H9 (cell line): ENCODE results near the gene STK32C. TPM values are rescaled to one million over a fixed set of nuclear protein-coding genes. Genes with fewer than 3 reads are reported as not detected.

Source experiments
- DNase-seq: peaks from one replicate; pipeline ENCODE4 v3.0.0-alpha.2; 2017
- H2AFZ ChIP-seq: one replicate; pipeline ENCODE4 v1.6.1; 2013; ENCODE audit warnings: mild to moderate bottlenecking, low read length, control low read depth, moderate library complexity
- H2AK5ac ChIP-seq: 2 replicates; pipeline ENCODE4 v1.6.1; 2013; ENCODE audit warnings: low read length, control low read depth, mixed read lengths; ENCODE audit not compliant: insufficient read length
- H2BK120ac ChIP-seq: one replicate; pipeline ENCODE4 v1.6.1; 2013; ENCODE audit warnings: low read depth, mild to moderate bottlenecking, low read length, control low read depth, inconsistent platforms; ENCODE audit not compliant: poor library complexity, severe bottlenecking
- H2BK12ac ChIP-seq: 2 replicates; pipeline ENCODE4 v1.6.1; 2013; ENCODE audit warnings: low read length, control low read depth, mixed read lengths, low read depth; ENCODE audit not compliant: insufficient read length
- H2BK15ac ChIP-seq: 2 replicates; pipeline ENCODE4 v1.6.1; 2013; ENCODE audit warnings: low read depth, low read length, control low read depth
- H2BK20ac ChIP-seq: one replicate; pipeline ENCODE4 v1.6.1; 2013; ENCODE audit warnings: low read depth, mild to moderate bottlenecking, low read length, control low read depth, inconsistent platforms; ENCODE audit not compliant: poor library complexity, severe bottlenecking
- H2BK5ac ChIP-seq: 2 replicates; pipeline ENCODE4 v1.6.1; 2013; ENCODE audit warnings: low read length, control low read depth, mixed read lengths; ENCODE audit not compliant: insufficient read length
- H3K14ac ChIP-seq: 2 replicates; pipeline ENCODE4 v1.6.1; 2013; ENCODE audit warnings: low read length, control low read depth; ENCODE audit not compliant: insufficient read depth
- H3K18ac ChIP-seq: 2 replicates; pipeline ENCODE4 v1.6.1; 2013; ENCODE audit warnings: low read depth, mild to moderate bottlenecking, mixed read lengths, low read length, control low read depth; ENCODE audit not compliant: insufficient read length
- H3K23ac ChIP-seq: 2 replicates; pipeline ENCODE4 v1.6.1; 2013; ENCODE audit warnings: low read length, control low read depth, mixed read lengths, low read depth; ENCODE audit not compliant: insufficient read length
- H3K23me2 ChIP-seq: 2 replicates; pipeline ENCODE4 v1.6.1; 2013; ENCODE audit warnings: low read depth, mild to moderate bottlenecking, mixed read lengths, low read length, control low read depth; ENCODE audit not compliant: insufficient read length, poor library complexity, severe bottlenecking
- H3K27ac ChIP-seq: 2 replicates; pipeline ENCODE4 v1.5.1; 2013; ENCODE audit warnings: low read length, control low read depth, mixed read lengths, low read depth; ENCODE audit not compliant: insufficient read length
- H3K27me3 ChIP-seq: 2 replicates; pipeline ENCODE4 v1.6.1; 2013; ENCODE audit warnings: low read length, control low read depth, inconsistent platforms; ENCODE audit not compliant: insufficient read depth
- H3K4ac ChIP-seq: 2 replicates; pipeline ENCODE4 v1.6.1; 2013; ENCODE audit warnings: low read depth, mild to moderate bottlenecking, control low read depth, inconsistent platforms, low read length, moderate library complexity
- H3K4me1 ChIP-seq: 2 replicates; pipeline ENCODE4 v1.6.1; 2013; ENCODE audit warnings: low read length, control low read depth, inconsistent platforms; ENCODE audit not compliant: insufficient read depth
- H3K4me2 ChIP-seq: 2 replicates; pipeline ENCODE4 v1.6.1; 2013; ENCODE audit warnings: low read length, control low read depth, mixed read lengths; ENCODE audit not compliant: insufficient read length, insufficient read depth
- H3K56ac ChIP-seq: 2 replicates; pipeline ENCODE4 v1.6.1; 2013; ENCODE audit warnings: low read depth, mild to moderate bottlenecking, mixed read lengths, low read length, control low read depth; ENCODE audit not compliant: insufficient read length
- H3K79me1 ChIP-seq: 2 replicates; pipeline ENCODE4 v1.6.1; 2013; ENCODE audit warnings: low read depth, mild to moderate bottlenecking, moderate library complexity, low read length, control low read depth, inconsistent platforms; ENCODE audit not compliant: insufficient read depth, poor library complexity, severe bottlenecking
- H3K79me2 ChIP-seq: 2 replicates; pipeline ENCODE4 v1.6.1; 2013; ENCODE audit warnings: low read length, control low read depth, inconsistent platforms; ENCODE audit not compliant: insufficient read depth
- H3K9ac ChIP-seq: 2 replicates; pipeline ENCODE4 v1.6.1; 2013; ENCODE audit warnings: low read length, control low read depth, mixed read lengths; ENCODE audit not compliant: insufficient read length; ENCODE audit errors: extremely low read depth
- H3K9me3 ChIP-seq: one replicate; pipeline ENCODE4 v1.6.1; 2013; ENCODE audit warnings: low read depth, low read length, inconsistent platforms; ENCODE audit not compliant: control insufficient read depth
- H3T11ph ChIP-seq: one replicate; pipeline ENCODE4 v1.6.1; 2013; ENCODE audit warnings: mild to moderate bottlenecking, low read length, control low read depth, inconsistent platforms
- H4K20me1 ChIP-seq: one replicate; pipeline ENCODE4 v1.6.1; 2013; ENCODE audit not compliant: control insufficient read depth, insufficient read length, insufficient read depth
- H4K5ac ChIP-seq: 2 replicates; pipeline ENCODE4 v1.6.1; 2013; ENCODE audit warnings: low read depth, mild to moderate bottlenecking, mixed read lengths, low read length, control low read depth; ENCODE audit not compliant: insufficient read length
- H4K8ac ChIP-seq: replicated peaks from 2 replicates; pipeline ENCODE4 v1.6.1; 2013; ENCODE audit warnings: low read length, control low read depth, mixed read lengths, low read depth; ENCODE audit not compliant: insufficient read length
- H4K91ac ChIP-seq: 2 replicates; pipeline ENCODE4 v1.6.1; 2013; ENCODE audit warnings: low read depth, mild to moderate bottlenecking, moderate library complexity, mixed read lengths, low read length, control low read depth; ENCODE audit not compliant: insufficient read length
- H3K27ac Mint-ChIP-seq, 3 experiments: 2 replicates in 2 of 3; 3 replicates in 1 of 3; pipeline ENCODE4 v1.8.0; 2020 to 2021; ENCODE audit warnings: mixed read lengths in 3 of 3, mild to moderate bottlenecking in 1 of 3, moderate library complexity in 1 of 3
- H3K27me3 Mint-ChIP-seq: 2 replicates; pipeline ENCODE4 v1.8.0; 2021; ENCODE audit warnings: low read depth, mild to moderate bottlenecking, moderate library complexity, mixed read lengths
- H3K36me3 Mint-ChIP-seq, 3 experiments: 2 replicates in 2 of 3; 3 replicates in 1 of 3; pipeline ENCODE4 v1.8.0; 2020 to 2021; ENCODE audit warnings: low read depth in 3 of 3, mixed read lengths in 3 of 3; ENCODE audit not compliant: insufficient read depth in 1 of 3
- H3K4me1 Mint-ChIP-seq, 2 experiments: 2 replicates each; pipeline ENCODE4 v1.8.0; 2020; ENCODE audit warnings: mixed read lengths in 2 of 2
- H3K4me3 Mint-ChIP-seq, 2 experiments: 2 replicates in 1 of 2; 3 replicates in 1 of 2; pipeline ENCODE4 v1.8.0; 2020 to 2021; ENCODE audit warnings: mild to moderate bottlenecking in 2 of 2, mixed read lengths in 2 of 2, moderate library complexity in 1 of 2
- H3K9me3 Mint-ChIP-seq, 2 experiments: 2 replicates in 1 of 2; 3 replicates in 1 of 2; pipeline ENCODE4 v1.8.0; 2020; ENCODE audit warnings: mild to moderate bottlenecking in 2 of 2, mixed read lengths in 2 of 2, moderate library complexity in 1 of 2
- WGBS: extraction: QIAGEN DNeasy Blood & Tissue Kit; methylation state at CpG from one replicate; pipeline ENCODE4 v1.1.7; 2013; ENCODE audit warnings: missing lambda C conversion rate, low lambda C conversion rate, mixed read lengths; ENCODE audit not compliant: insufficient read length; ENCODE audit errors: extremely low coverage; 5-methylcytosine and 5-hydroxymethylcytosine counted together
- total RNA-seq: library from RNA; stranded (reverse); gene quantifications from 2 replicates; pipeline ENCODE4 v1.2.1, GENCODE V29; 2021
- TF ChIP-seq, protein P1 (sequence below): fragments of 200-600 bp; sonication (generic); conservative IDR thresholded peaks from 3 replicates; pipeline ENCODE4 v1.8.0; 2021; ENCODE audit warnings: antibody characterized with exemption, mild to moderate bottlenecking

STK32C gene
- total RNA-seq, 1 experiment from 2014 or later, result 11.3 TPM

GRCh38 chr10:132173185-132173584 lies 134.6 kb downstream of the STK32C start:
- no peak overlapping the region for H3K9ac ChIP-seq
- H3K79me2 ChIP-seq, result no peaks in the 10 kb centered on the region
- H3T11ph ChIP-seq, result no peak overlapping the region
- no peak overlapping the region for H4K8ac ChIP-seq
- TF ChIP-seq, protein P1, sequence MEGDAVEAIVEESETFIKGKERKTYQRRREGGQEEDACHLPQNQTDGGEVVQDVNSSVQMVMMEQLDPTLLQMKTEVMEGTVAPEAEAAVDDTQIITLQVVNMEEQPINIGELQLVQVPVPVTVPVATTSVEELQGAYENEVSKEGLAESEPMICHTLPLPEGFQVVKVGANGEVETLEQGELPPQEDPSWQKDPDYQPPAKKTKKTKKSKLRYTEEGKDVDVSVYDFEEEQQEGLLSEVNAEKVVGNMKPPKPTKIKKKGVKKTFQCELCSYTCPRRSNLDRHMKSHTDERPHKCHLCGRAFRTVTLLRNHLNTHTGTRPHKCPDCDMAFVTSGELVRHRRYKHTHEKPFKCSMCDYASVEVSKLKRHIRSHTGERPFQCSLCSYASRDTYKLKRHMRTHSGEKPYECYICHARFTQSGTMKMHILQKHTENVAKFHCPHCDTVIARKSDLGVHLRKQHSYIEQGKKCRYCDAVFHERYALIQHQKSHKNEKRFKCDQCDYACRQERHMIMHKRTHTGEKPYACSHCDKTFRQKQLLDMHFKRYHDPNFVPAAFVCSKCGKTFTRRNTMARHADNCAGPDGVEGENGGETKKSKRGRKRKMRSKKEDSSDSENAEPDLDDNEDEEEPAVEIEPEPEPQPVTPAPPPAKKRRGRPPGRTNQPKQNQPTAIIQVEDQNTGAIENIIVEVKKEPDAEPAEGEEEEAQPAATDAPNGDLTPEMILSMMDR, result no peak
- DNase-seq, result no peak
- H3K18ac ChIP-seq, result no peak overlapping the region
- H3K9me3 ChIP-seq, result no peaks in the 10 kb centered on the region
- Mint-ChIP-seq H3K9me3 (peaks cover 6 to 18% of the 10 kb centered on the region in 2 experiments), H3K27ac (peak overlapping the region in 1 of 3 experiments; percentile 23; a peak in 1 of 7 replicates), H3K27me3 (peaks cover 64% of the 10 kb centered on the region), H3K4me3 (peak overlapping the region in 1 of 2 experiments; percentile 57; a peak in 1 of 5 replicates), H3K36me3 (peaks cover 5 to 8% (median 5%) of the 10 kb centered on the region in 3 experiments; a peak in 5 of 7 replicates), H3K4me1 (peaks cover 12 to 13% of the 10 kb centered on the region in 2 experiments)
- H2BK120ac ChIP-seq, result no peak overlapping the region
- no peak overlapping the region for H2BK5ac ChIP-seq
- no peaks in the 10 kb centered on the region for H3K79me1 ChIP-seq
- no peak overlapping the region for H2BK12ac ChIP-seq
- no peak overlapping the region for H4K5ac ChIP-seq
- WGBS, result no CpG with 5 or more reads among the region's 5 CpGs
- peaks cover 2% of the 10 kb centered on the region for H3K23me2 ChIP-seq
- H4K91ac ChIP-seq, result no peak overlapping the region
- H3K27me3 ChIP-seq, result no peaks in the 10 kb centered on the region
- H3K14ac ChIP-seq, result no peak overlapping the region
- H3K27ac ChIP-seq, result no peak overlapping the region
- H2BK15ac ChIP-seq, result no peak overlapping the region
- no peak overlapping the region for H2AFZ ChIP-seq
- no peak overlapping the region for H2BK20ac ChIP-seq
- no peak overlapping the region for H3K56ac ChIP-seq
- no peak overlapping the region for H3K23ac ChIP-seq
- no peak overlapping the region for H2AK5ac ChIP-seq
- H3K4ac ChIP-seq, result no peak overlapping the region
- H4K20me1 ChIP-seq, result peaks cover 2% of the 10 kb centered on the region
- H3K4me1 ChIP-seq, result no peaks in the 10 kb centered on the region
- no peak overlapping the region for H3K4me2 ChIP-seq
